IPS-15b (cell line): ENCODE results near the gene IQCF2.

Experiments
- H3K27me3 ChIP-seq: one replicate; pipeline ENCODE4 v1.6.1; 2013; ENCODE audit warnings: low read length; ENCODE audit not compliant: control insufficient read depth, insufficient read depth
- H3K36me3 ChIP-seq: one replicate; pipeline ENCODE4 v1.6.1; 2013; ENCODE audit warnings: low read length; ENCODE audit not compliant: control insufficient read depth, insufficient read depth
- H3K4me1 ChIP-seq: one replicate; pipeline ENCODE4 v1.6.1; 2013; ENCODE audit warnings: mild to moderate bottlenecking, low read length; ENCODE audit not compliant: control insufficient read depth, insufficient read depth
- H3K4me3 ChIP-seq: one replicate; pipeline ENCODE4 v1.5.1; 2013; ENCODE audit warnings: low read depth, low read length
- H3K9ac ChIP-seq: one replicate; pipeline ENCODE4 v1.6.1; 2013; ENCODE audit warnings: low read depth, mild to moderate bottlenecking, low read length
- H3K9me3 ChIP-seq: one replicate; pipeline ENCODE4 v1.6.1; 2013; ENCODE audit warnings: mild to moderate bottlenecking, low read length; ENCODE audit not compliant: control insufficient read depth, insufficient read depth

The IQCF2 gene

GRCh38 chr3:51860703-51861665, at the start of gene IQCF2:
Gene IQCF2, plus strand, starts transcription at chr3:51861615. Its CDS starts 52 bp downstream, at chr3:51861667.
- H3K27me3 ChIP-seq: no peaks in the 10 kb centered on the region
- H3K36me3 ChIP-seq: no peaks in the 10 kb centered on the region
- no peaks in the 10 kb centered on the region for H3K9me3 ChIP-seq
- H3K4me1 ChIP-seq: peaks cover 2% of the 10 kb centered on the region
- no peak within 1 kb of the TSS for H3K9ac ChIP-seq
- no peak within 1 kb of the TSS for H3K4me3 ChIP-seq

DNA sequence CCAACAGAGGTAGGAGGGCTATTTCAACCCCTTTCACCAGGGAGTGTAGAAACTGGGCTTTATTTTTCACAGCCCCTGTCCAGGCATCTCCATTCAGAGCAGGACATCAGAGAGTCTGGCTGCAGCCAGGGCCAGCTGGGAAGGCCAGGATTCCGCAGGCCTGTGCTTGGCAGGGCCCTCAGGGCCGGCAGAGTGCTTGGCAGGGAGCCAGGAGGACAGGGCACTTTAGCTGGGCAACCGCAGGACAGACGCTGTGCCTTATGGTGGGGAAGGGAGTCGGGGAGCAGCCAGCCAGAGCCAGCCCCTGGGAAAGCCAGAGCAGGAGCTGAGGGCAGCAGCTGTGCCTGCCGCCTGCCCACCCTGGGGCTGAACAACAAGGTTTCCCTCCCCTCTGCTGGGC, 47.9 kb upstream of the IQCF2 start:
- H3K27me3 ChIP-seq: no peaks in the 10 kb centered on the region
- no peak overlapping the region for H3K4me3 ChIP-seq
- H3K9me3 ChIP-seq: no peaks in the 10 kb centered on the region
- H3K36me3 ChIP-seq: no peaks in the 10 kb centered on the region
- no peaks in the 10 kb centered on the region for H3K4me1 ChIP-seq
- no peak overlapping the region for H3K9ac ChIP-seq

DNA sequence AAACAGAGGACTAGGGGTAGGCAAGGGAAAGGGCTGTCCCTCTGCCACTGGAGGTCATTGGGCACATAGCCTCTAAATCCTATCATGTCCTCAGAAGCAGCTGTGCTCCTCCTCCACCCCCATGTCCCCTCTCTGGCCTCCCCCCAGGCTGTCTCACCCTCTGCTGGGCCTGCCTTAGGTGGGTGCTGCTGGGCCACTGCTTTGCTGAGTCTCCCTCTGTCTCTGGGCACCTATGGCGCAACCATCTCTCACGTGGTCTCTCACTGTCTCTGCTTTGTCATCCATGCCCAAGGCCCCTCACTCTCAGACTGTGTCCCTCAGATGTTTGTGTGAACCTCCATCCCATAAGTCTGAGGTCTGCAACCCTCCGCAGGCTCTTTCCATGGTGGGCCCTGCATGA, 47.4 kb upstream of the IQCF2 start:
- no peaks in the 10 kb centered on the region for H3K36me3 ChIP-seq
- H3K9me3 ChIP-seq: no peaks in the 10 kb centered on the region
- H3K9ac ChIP-seq: no peak overlapping the region
- no peaks in the 10 kb centered on the region for H3K4me1 ChIP-seq
- no peak overlapping the region for H3K4me3 ChIP-seq
- H3K27me3 ChIP-seq: no peaks in the 10 kb centered on the region

- H3K36me3 ChIP-seq: no peaks in the 10 kb centered on the region
- H3K27me3 ChIP-seq: no peaks in the 10 kb centered on the region
- no peak overlapping the region for H3K4me3 ChIP-seq
- no peaks in the 10 kb centered on the region for H3K9me3 ChIP-seq
- H3K9ac ChIP-seq: no peak overlapping the region
- H3K4me1 ChIP-seq: no peaks in the 10 kb centered on the region
Observed at GRCh38 chr3:51815614-51816013, 45.8 kb upstream of the IQCF2 start.

- Histone ChIP-seq H3K9me3 (no peaks in the 10 kb centered on the region), H3K36me3 (no peaks in the 10 kb centered on the region), H3K27me3 (no peaks in the 10 kb centered on the region), H3K4me3 (no peak overlapping the region), H3K4me1 (no peaks in the 10 kb centered on the region), H3K9ac (no peak overlapping the region)
Observed at GRCh38 chr3:51816723-51817122, 44.7 kb upstream of the IQCF2 start.

GRCh38 chr3:51817375-51817774, 44.0 kb upstream of the IQCF2 start:
- Histone ChIP-seq H3K4me3 (no peak overlapping the region), H3K9ac (no peak overlapping the region), H3K9me3 (no peaks in the 10 kb centered on the region), H3K36me3 (no peaks in the 10 kb centered on the region), H3K4me1 (no peaks in the 10 kb centered on the region), H3K27me3 (no peaks in the 10 kb centered on the region)

DNA sequence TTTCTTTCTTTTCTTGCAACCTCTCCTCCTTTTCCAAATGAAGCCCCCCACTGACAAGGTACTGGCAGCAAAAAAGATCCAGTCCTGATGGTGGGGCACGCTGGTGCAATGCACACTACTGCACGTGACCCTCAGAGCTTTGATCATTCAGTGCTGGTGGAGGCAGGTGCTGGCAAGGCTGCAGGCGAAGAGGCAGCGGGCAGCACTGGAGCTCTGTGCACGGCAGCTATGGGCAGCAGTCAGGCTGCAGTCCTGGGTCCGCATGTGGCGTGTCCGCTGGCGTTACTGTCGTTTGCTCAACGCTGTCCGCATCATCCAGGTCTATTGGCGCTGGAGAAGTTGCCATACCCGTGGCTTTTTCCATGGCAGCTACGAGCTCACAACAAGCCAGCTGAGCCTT, 42.3 kb upstream of the IQCF2 start:
- H3K9ac ChIP-seq: no peak overlapping the region
- no peak overlapping the region for H3K4me3 ChIP-seq
- H3K27me3 ChIP-seq: no peaks in the 10 kb centered on the region
- H3K9me3 ChIP-seq: no peaks in the 10 kb centered on the region
- no peaks in the 10 kb centered on the region for H3K36me3 ChIP-seq
- no peaks in the 10 kb centered on the region for H3K4me1 ChIP-seq

- H3K4me3 ChIP-seq: no peak overlapping the region
- H3K9ac ChIP-seq: no peak overlapping the region
- H3K4me1 ChIP-seq: no peaks in the 10 kb centered on the region
- no peaks in the 10 kb centered on the region for H3K9me3 ChIP-seq
- no peaks in the 10 kb centered on the region for H3K36me3 ChIP-seq
- H3K27me3 ChIP-seq: no peaks in the 10 kb centered on the region
Observed at GRCh38 chr3:51819709-51820406, 41.6 kb upstream of the IQCF2 start.

DNA sequence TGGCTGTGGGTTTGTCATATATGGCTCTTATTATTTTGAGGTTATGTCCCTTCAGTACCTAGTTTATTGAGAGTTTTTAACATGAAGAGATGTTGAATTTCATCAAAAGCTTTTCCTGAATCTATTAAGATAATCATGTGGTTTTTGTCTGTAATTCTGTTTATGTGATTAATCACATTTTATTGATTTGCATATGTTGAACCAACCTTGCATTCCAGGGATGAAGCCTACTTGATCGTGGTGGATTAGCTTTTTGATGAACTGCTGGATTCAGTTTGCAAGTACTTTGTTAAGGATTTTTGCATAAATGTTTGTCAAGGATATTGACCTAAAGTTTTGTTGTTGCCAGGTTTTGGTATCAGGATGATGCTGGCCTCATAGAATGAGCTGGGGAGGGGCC, 33.1 kb upstream of the IQCF2 start:
- Histone ChIP-seq H3K9ac (no peak overlapping the region), H3K9me3 (no peaks in the 10 kb centered on the region), H3K4me3 (no peak overlapping the region), H3K27me3 (no peaks in the 10 kb centered on the region), H3K36me3 (no peaks in the 10 kb centered on the region), H3K4me1 (no peaks in the 10 kb centered on the region)

DNA sequence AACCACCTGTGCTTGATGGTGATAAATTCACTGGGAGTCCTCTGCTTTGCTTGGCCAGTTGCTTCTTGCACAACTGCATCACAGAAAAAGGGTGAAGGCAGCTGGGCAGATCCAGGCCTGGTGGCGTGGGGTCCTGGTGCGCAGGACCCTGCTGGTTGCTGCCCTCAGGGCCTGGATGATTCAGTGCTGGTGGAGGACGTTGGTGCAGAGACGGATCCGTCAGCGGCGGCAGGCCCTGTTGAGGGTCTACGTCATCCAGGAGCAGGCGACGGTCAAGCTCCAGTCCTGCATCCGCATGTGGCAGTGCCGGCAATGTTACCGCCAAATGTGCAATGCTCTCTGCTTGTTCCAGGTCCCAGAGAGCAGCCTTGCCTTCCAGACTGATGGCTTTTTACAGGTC, 31.1 kb upstream of the IQCF2 start:
- Histone ChIP-seq H3K4me1 (no peaks in the 10 kb centered on the region), H3K27me3 (no peaks in the 10 kb centered on the region), H3K36me3 (no peaks in the 10 kb centered on the region), H3K4me3 (no peak overlapping the region), H3K9ac (no peak overlapping the region), H3K9me3 (no peaks in the 10 kb centered on the region)

DNA sequence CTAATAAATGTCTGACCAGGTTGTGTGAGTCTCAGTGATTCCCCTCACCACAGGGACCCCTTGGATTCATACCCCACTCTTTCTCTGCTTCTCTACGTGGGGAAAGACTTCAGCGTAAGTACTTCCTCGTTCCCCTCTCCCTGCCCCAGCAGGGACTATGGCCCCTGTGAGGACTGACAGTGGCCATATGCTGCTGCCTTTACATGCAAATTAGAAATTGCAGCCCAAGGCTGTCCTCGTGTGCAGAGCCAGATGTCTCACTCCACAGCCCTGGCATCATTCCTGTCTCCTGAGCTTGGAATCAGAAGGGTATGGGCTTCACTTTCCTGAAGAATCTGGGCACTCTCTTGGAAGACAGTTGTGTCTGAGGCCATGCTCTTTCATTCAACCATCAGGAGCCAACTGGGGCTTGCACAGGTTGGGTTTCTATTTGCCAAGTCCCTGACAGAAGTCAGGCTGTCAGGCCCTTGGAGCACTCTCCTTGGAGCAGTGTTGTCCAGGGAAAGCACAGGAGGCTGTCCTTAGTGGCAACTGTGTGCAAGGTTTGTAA, 30.5 kb upstream of the IQCF2 start:
- Histone ChIP-seq H3K4me3 (no peak overlapping the region), H3K9ac (no peak overlapping the region), H3K27me3 (no peaks in the 10 kb centered on the region), H3K4me1 (no peaks in the 10 kb centered on the region), H3K36me3 (no peaks in the 10 kb centered on the region), H3K9me3 (no peaks in the 10 kb centered on the region)

DNA sequence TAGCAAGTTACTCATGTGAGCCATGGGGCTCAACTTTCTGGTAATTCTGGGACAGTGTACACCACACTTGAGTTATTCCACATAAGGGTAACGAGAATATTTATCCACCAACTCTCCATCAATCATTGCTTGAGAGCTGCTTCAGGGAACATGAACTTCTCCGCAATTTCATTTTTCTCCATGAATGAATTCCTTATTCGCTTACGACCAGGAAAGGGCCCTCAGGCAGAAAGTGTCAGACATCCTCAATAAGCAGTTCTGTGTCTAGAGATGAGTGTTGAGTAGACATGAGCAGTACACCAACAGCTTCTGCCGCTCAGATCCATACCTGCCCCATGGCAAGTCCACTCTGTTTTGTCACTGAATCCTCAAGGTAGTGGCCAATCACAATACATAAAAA, 24.8 kb upstream of the IQCF2 start:
- no peaks in the 10 kb centered on the region for H3K36me3 ChIP-seq
- H3K27me3 ChIP-seq: no peaks in the 10 kb centered on the region
- H3K4me1 ChIP-seq: no peaks in the 10 kb centered on the region
- no peak overlapping the region for H3K9ac ChIP-seq
- H3K9me3 ChIP-seq: no peaks in the 10 kb centered on the region
- no peak overlapping the region for H3K4me3 ChIP-seq
